ENCODE data around the gene BMP2.

DNA sequence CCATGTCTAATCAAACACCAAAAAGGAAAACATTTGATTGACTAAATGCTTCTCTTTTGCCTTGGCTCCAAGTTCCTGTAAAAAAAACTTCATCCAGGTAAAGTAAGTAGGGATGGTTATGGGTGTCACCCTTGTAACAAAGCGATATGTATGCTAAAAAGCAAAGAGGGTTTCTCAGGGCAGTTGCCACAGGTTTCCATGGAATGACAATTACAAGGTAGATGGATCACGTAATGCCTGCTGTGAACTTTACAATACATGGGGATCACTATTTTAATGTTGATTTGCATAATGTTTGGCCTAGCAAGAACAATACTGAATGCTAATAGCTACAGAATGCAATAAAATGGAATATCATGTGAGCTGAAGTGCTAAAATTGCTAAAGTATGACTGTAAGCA lies 2.9 kb upstream of the BMP2 start:
- TF ChIP-seq, protein P1, sequence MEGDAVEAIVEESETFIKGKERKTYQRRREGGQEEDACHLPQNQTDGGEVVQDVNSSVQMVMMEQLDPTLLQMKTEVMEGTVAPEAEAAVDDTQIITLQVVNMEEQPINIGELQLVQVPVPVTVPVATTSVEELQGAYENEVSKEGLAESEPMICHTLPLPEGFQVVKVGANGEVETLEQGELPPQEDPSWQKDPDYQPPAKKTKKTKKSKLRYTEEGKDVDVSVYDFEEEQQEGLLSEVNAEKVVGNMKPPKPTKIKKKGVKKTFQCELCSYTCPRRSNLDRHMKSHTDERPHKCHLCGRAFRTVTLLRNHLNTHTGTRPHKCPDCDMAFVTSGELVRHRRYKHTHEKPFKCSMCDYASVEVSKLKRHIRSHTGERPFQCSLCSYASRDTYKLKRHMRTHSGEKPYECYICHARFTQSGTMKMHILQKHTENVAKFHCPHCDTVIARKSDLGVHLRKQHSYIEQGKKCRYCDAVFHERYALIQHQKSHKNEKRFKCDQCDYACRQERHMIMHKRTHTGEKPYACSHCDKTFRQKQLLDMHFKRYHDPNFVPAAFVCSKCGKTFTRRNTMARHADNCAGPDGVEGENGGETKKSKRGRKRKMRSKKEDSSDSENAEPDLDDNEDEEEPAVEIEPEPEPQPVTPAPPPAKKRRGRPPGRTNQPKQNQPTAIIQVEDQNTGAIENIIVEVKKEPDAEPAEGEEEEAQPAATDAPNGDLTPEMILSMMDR (IDR thresholded peaks at IDR 0.05) = no peak
- no peak for TF ChIP-seq POLR2A (IDR thresholded peaks at IDR 0.05)

All from body of pancreas (tissue), 4 donors.